ENCODE measurements around the gene TMEM31. TPM values are rescaled to one million over a fixed set of nuclear protein-coding genes. Genes with fewer than 3 reads are reported as not detected.

Gene TMEM31
- total and polyA plus RNA-seq, 9 of the 15 experiments (the other 6 are each of a cell fraction or from before 2014, with no cell fraction given) = 0.18 TPM; not detected in 8

DNA sequence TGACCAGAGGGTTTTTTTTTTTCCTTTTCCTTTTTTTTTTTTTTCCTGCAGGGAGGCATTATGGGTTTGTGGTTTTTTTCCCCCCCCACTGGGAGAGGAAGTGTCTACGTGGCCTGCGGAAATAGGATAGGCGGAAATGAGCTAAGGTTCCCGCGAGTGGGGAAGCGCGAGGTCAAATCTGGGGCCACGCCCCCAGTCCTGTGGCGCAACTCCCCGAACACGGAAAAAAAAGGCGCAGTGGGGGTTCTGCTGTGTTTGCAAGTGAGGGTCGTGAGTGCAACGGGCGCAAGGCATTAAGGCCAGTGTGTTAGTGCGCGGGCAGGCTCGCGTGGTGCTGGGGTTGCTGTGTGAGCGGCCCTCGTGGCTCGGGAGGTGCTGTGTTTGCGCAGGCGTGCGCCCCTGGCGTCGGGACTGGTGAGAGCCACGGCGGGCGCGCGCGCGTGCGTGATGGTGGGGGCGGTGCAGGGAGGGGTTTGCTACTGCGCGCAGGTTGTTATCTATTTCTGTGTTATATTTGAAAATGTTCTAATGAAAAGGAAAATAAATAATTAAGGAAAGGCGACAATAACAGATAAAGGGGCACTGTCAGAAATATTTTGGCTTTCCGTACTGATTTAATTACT, 23.5 kb upstream of the TMEM31 start (continued):
- TF ChIP-seq, protein P1, sequence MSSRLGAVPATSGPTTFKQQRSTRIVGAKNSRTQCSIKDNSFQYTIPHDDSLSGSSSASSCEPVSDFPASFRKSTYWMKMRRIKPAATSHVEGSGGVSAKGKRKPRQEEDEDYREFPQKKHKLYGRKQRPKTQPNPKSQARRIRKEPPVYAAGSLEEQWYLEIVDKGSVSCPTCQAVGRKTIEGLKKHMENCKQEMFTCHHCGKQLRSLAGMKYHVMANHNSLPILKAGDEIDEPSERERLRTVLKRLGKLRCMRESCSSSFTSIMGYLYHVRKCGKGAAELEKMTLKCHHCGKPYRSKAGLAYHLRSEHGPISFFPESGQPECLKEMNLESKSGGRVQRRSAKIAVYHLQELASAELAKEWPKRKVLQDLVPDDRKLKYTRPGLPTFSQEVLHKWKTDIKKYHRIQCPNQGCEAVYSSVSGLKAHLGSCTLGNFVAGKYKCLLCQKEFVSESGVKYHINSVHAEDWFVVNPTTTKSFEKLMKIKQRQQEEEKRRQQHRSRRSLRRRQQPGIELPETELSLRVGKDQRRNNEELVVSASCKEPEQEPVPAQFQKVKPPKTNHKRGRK (tag; IDR thresholded peaks at IDR 0.05) = no peak
- TF ChIP-seq NONO (IDR thresholded peaks at IDR 0.05; ENCODE audit: low read depth in 2 of 2, low read length in 1 of 2) = 0 out of 4 replicates have a peak, but pooled peaks of 1 of the 2 experiments have one; percentile 19
- TF ChIP-seq NFRKB (IDR thresholded peaks at IDR 0.05; ENCODE audit: low read depth) = no peak; the same call in 1 of the 2 replicates
- no peak for TF ChIP-seq HNRNPH1 (optimal IDR thresholded peaks at IDR 0.05; ENCODE audit: low read depth, low read length)
- TF ChIP-seq MIER1 (IDR thresholded peaks at IDR 0.05; ENCODE audit: low read depth) = no peak
- TF ChIP-seq, protein P2, sequence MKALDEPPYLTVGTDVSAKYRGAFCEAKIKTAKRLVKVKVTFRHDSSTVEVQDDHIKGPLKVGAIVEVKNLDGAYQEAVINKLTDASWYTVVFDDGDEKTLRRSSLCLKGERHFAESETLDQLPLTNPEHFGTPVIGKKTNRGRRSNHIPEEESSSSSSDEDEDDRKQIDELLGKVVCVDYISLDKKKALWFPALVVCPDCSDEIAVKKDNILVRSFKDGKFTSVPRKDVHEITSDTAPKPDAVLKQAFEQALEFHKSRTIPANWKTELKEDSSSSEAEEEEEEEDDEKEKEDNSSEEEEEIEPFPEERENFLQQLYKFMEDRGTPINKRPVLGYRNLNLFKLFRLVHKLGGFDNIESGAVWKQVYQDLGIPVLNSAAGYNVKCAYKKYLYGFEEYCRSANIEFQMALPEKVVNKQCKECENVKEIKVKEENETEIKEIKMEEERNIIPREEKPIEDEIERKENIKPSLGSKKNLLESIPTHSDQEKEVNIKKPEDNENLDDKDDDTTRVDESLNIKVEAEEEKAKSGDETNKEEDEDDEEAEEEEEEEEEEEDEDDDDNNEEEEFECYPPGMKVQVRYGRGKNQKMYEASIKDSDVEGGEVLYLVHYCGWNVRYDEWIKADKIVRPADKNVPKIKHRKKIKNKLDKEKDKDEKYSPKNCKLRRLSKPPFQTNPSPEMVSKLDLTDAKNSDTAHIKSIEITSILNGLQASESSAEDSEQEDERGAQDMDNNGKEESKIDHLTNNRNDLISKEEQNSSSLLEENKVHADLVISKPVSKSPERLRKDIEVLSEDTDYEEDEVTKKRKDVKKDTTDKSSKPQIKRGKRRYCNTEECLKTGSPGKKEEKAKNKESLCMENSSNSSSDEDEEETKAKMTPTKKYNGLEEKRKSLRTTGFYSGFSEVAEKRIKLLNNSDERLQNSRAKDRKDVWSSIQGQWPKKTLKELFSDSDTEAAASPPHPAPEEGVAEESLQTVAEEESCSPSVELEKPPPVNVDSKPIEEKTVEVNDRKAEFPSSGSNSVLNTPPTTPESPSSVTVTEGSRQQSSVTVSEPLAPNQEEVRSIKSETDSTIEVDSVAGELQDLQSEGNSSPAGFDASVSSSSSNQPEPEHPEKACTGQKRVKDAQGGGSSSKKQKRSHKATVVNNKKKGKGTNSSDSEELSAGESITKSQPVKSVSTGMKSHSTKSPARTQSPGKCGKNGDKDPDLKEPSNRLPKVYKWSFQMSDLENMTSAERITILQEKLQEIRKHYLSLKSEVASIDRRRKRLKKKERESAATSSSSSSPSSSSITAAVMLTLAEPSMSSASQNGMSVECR (CRISPR knock-in tag; IDR thresholded peaks at IDR 0.05) = peak; percentile 54; the same call in 1 of the 2 replicates
- TF ChIP-seq HMG20A (CRISPR knock-in tag; conservative IDR thresholded peaks at IDR 0.05) = no peak
- TF ChIP-seq MCM5 (IDR thresholded peaks at IDR 0.05; ENCODE audit: low read depth) = no peak
- TF ChIP-seq, protein P3, sequence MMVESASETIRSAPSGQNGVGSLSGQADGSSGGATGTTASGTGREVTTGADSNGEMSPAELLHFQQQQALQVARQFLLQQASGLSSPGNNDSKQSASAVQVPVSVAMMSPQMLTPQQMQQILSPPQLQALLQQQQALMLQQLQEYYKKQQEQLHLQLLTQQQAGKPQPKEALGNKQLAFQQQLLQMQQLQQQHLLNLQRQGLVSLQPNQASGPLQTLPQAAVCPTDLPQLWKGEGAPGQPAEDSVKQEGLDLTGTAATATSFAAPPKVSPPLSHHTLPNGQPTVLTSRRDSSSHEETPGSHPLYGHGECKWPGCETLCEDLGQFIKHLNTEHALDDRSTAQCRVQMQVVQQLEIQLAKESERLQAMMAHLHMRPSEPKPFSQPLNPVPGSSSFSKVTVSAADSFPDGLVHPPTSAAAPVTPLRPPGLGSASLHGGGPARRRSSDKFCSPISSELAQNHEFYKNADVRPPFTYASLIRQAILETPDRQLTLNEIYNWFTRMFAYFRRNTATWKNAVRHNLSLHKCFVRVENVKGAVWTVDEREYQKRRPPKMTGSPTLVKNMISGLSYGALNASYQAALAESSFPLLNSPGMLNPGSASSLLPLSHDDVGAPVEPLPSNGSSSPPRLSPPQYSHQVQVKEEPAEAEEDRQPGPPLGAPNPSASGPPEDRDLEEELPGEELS (CRISPR knock-in tag; IDR thresholded peaks at IDR 0.05; ENCODE audit: borderline replicate concordance) = no peak
- TF ChIP-seq TCF3 (CRISPR knock-in tag; IDR thresholded peaks at IDR 0.05) = no peak
- TF ChIP-seq SMARCA5 (IDR thresholded peaks at IDR 0.05) = peak; percentile 44; the same call in 1 of the 2 replicates
- TF ChIP-seq POLR2AphosphoS2 (IDR thresholded peaks at IDR 0.05; ENCODE audit: low read length) = no peak; the same call in 1 of the 2 replicates
- TF ChIP-seq, protein P4, sequence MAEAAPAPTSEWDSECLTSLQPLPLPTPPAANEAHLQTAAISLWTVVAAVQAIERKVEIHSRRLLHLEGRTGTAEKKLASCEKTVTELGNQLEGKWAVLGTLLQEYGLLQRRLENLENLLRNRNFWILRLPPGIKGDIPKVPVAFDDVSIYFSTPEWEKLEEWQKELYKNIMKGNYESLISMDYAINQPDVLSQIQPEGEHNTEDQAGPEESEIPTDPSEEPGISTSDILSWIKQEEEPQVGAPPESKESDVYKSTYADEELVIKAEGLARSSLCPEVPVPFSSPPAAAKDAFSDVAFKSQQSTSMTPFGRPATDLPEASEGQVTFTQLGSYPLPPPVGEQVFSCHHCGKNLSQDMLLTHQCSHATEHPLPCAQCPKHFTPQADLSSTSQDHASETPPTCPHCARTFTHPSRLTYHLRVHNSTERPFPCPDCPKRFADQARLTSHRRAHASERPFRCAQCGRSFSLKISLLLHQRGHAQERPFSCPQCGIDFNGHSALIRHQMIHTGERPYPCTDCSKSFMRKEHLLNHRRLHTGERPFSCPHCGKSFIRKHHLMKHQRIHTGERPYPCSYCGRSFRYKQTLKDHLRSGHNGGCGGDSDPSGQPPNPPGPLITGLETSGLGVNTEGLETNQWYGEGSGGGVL (CRISPR knock-in tag; IDR thresholded peaks at IDR 0.05) = no peak
- TF ChIP-seq, protein P5, sequence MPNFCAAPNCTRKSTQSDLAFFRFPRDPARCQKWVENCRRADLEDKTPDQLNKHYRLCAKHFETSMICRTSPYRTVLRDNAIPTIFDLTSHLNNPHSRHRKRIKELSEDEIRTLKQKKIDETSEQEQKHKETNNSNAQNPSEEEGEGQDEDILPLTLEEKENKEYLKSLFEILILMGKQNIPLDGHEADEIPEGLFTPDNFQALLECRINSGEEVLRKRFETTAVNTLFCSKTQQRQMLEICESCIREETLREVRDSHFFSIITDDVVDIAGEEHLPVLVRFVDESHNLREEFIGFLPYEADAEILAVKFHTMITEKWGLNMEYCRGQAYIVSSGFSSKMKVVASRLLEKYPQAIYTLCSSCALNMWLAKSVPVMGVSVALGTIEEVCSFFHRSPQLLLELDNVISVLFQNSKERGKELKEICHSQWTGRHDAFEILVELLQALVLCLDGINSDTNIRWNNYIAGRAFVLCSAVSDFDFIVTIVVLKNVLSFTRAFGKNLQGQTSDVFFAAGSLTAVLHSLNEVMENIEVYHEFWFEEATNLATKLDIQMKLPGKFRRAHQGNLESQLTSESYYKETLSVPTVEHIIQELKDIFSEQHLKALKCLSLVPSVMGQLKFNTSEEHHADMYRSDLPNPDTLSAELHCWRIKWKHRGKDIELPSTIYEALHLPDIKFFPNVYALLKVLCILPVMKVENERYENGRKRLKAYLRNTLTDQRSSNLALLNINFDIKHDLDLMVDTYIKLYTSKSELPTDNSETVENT (CRISPR knock-in tag; IDR thresholded peaks at IDR 0.05) = 0 out of 2 replicates have a peak, but pooled peaks have one; percentile 17
- peak; percentile 99 for TF ChIP-seq EP400 (IDR thresholded peaks at IDR 0.05)

Data from K562 (cell line).